ENCODE results near the gene BTNL3. TPM values are rescaled to one million over a fixed set of nuclear protein-coding genes. Genes with fewer than 3 reads are reported as not detected.

BTNL3 gene
- total RNA-seq, 1 donor from 2014 or later, result not detected

GRCh38 chr5:181054871-181055459 is 66.3 kb downstream of the BTNL3 start:
- Histone ChIP-seq H3K9me3 (ENCODE audit: control insufficient read depth in 3 of 3, low read length in 3 of 3) (no peaks in the 10 kb centered on the region), H3K27ac (ENCODE audit: low read depth, low read length) (no peak overlapping the region), H3K4me3 (ENCODE audit: low read length in 3 of 3) (no peak overlapping the region), H3K27me3 (ENCODE audit: control insufficient read depth in 3 of 3, insufficient read depth in 3 of 3, low read length in 3 of 3) (peaks cover 69 to 79% (median 77%) of the 10 kb centered on the region in 3 donors), H3K4me1 (ENCODE audit: control insufficient read depth in 3 of 3, insufficient read depth in 3 of 3, low read length in 3 of 3) (peaks cover 7 to 17% (median 13%) of the 10 kb centered on the region in 3 donors), H3K9ac (ENCODE audit: low read depth in 1 of 3, low read length in 3 of 3) (no peak overlapping the region), H3K36me3 (ENCODE audit: control insufficient read depth in 3 of 3, insufficient read depth in 3 of 3, low read length in 3 of 3) (no peaks in the 10 kb centered on the region)

Small RNA genes lying within 50 kb of the gene (small RNA-seq; reads per million reads assigned to genes)
- gene MIR8089 (not detected), gene RNU6-1036P (not detected), gene RPS29P12 (not detected)

Other genes with a start within 250 kb of the BTNL3 start
- gene OR2Y1, start 248.8 kb upstream of the BTNL3 start, total RNA-seq, result not detected
- gene MGAT1, start 186.0 kb upstream of the BTNL3 start, total RNA-seq, result 38.1 TPM
- gene ZFP62, start 127.6 kb upstream of the BTNL3 start, total RNA-seq, result 16.2 TPM
- gene BTNL8, start 89.7 kb upstream of the BTNL3 start, total RNA-seq, result not detected
- 9.9 TPM for gene BTNL9, start 51.4 kb downstream of the BTNL3 start, total RNA-seq
- gene OR2V1, start 142.3 kb downstream of the BTNL3 start, total RNA-seq, result not detected
- gene OR2V2, start 158.7 kb downstream of the BTNL3 start, total RNA-seq, result not detected
- 9.9 TPM for gene TRIM7, start 216.3 kb downstream of the BTNL3 start, total RNA-seq
- gene TRIM41, start 234.4 kb downstream of the BTNL3 start, total RNA-seq, result 15.1 TPM